H1 (cell line): Measurements from ENCODE around the gene CRP.

ENCODE experiments used
- CTCF ChIP-seq, 3 experiments: IDR thresholded peaks; 1 replicate in 2 of 3; 2 replicates in 1 of 3; pipeline versions ENCODE4 v1.5.1 to v1.6.1; 2011; ENCODE audit warnings: low read length in 3 of 3, mild to moderate bottlenecking in 3 of 3, inconsistent platforms in 2 of 3, low read depth in 1 of 3, moderate library complexity in 1 of 3; ENCODE audit not compliant: insufficient read depth in 1 of 3; ENCODE audit errors: control extremely low read depth in 1 of 3
- EZH2 ChIP-seq: fragments of 200-600 bp; sonication (generic); IDR thresholded peaks from 2 replicates; pipeline ENCODE4 v1.7.1; 2012; ENCODE audit warnings: low read depth, mild to moderate bottlenecking, moderate library complexity, low read length, inconsistent platforms; ENCODE audit not compliant: severe bottlenecking
- HDAC6 ChIP-seq: IDR thresholded peaks from one replicate; pipeline ENCODE4 v1.7.1; 2012; ENCODE audit warnings: low read depth, mild to moderate bottlenecking, inconsistent platforms, low read length, moderate library complexity
- POU5F1 ChIP-seq: IDR thresholded peaks from 2 replicates; pipeline ENCODE4 v1.6.1; 2011; ENCODE audit warnings: low read depth, mild to moderate bottlenecking, low read length, moderate library complexity
- TAF1 ChIP-seq: IDR thresholded peaks from 2 replicates; pipeline ENCODE4 v1.6.1; 2011; ENCODE audit warnings: mild to moderate bottlenecking, low read depth, low read length
- YY1 ChIP-seq: IDR thresholded peaks from 2 replicates; pipeline ENCODE4 v1.6.1; 2011; ENCODE audit warnings: low read depth, mild to moderate bottlenecking, low read length

- TF ChIP-seq EZH2, result no peak
- TF ChIP-seq CTCF (IDR thresholded peaks at IDR 0.05; ENCODE audit: control extremely low read depth in 1 of 3, insufficient read depth in 1 of 3, low read depth in 1 of 3, low read length in 3 of 3), result no peak
- no peak for TF ChIP-seq TAF1
- TF ChIP-seq POU5F1, result no peak
- no peak for TF ChIP-seq HDAC6
- no peak for TF ChIP-seq YY1
These were observed 45.1 kb downstream of the CRP start for GRCh38 chr1:159669338-159669737.
